Fibroblast of skin of left quadriceps (primary cell): ENCODE measurements around the gene TNS1.

Source experiments
- DNase-seq, 2 experiments: peaks; one replicate each; pipeline ENCODE4 v3.0.0-alpha.2; 2013; ENCODE audit warnings: low read depth in 2 of 2

The TNS1 gene

GRCh38 chr2:217834057-217834620 is 168.7 kb downstream of the TNS1 start:
- no peak for DNase-seq

- DNase-seq = no peak
These were observed 169.4 kb downstream of the TNS1 start for GRCh38 chr2:217833439-217833838.

GRCh38 chr2:217832987-217833386 is 169.8 kb downstream of the TNS1 start:
- no peak for DNase-seq

GRCh38 chr2:217832115-217832514 is 170.7 kb downstream of the TNS1 start:
- DNase-seq = no peak

DNA sequence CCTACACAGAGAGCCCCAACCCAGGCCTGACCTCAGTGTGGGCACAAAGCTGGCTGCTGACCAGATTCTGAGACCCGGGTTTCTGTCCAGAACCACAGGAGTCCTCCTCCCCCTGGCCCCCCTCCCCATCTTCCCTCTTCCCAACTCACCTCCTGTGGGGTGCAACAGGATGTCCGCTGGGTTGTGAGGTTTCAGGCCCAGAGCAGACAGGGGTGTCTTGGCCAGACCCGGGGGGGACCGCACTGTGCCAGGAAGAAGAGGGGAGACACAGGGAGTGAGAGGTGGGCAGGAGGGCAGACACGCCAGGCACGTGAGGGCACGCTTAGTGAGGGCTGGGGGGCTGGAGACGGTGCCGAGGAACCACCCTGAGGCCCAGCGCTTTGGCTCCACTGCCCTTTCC is 171.5 kb downstream of the TNS1 start:
- DNase-seq = no peak

GRCh38 chr2:217830807-217831206 is 172.0 kb downstream of the TNS1 start:
- DNase-seq = no peak

- DNase-seq = no peak
These were observed 172.7 kb downstream of the TNS1 start for GRCh38 chr2:217830061-217830460.

DNA sequence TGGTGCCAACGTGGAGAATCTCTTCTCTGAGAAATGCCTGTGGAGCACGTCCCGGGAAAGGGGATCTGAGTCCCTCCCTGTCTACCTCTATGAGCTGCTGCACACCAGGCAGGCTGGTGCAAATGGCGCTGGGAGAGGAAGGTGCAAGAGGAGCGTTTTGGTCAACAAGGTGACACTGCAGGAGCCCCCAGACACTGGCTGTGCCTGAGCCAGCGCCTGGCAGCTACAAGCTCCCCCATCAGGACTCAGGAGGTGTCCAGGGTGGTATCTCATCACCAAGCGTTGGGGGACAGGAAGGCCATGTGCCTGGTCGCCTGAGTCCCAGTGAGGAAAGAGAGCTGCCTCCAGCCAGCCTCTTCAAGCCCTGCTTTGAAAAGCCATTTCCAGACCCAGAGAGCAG is 173.4 kb downstream of the TNS1 start:
- no peak for DNase-seq

DNA sequence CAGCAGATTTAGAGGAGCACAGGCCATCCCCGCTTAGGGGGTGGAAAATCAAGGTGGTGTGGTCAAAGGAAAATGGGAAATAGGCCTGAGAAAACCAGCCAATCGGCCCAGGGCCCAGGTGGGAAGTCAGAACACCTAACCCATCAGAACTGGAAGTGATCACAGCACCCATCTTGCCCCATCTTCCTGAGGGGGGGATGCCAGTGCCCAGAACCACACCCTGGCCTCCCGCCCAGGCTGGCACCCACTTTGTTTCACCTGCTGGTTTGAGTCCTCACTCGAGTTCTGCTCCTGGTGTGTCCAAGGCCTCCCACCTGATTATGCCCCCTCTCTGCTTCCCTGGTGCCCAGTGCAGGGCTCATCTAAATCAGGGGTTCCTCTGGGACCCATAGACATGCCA is 174.5 kb downstream of the TNS1 start:
- DNase-seq = no peak

DNA sequence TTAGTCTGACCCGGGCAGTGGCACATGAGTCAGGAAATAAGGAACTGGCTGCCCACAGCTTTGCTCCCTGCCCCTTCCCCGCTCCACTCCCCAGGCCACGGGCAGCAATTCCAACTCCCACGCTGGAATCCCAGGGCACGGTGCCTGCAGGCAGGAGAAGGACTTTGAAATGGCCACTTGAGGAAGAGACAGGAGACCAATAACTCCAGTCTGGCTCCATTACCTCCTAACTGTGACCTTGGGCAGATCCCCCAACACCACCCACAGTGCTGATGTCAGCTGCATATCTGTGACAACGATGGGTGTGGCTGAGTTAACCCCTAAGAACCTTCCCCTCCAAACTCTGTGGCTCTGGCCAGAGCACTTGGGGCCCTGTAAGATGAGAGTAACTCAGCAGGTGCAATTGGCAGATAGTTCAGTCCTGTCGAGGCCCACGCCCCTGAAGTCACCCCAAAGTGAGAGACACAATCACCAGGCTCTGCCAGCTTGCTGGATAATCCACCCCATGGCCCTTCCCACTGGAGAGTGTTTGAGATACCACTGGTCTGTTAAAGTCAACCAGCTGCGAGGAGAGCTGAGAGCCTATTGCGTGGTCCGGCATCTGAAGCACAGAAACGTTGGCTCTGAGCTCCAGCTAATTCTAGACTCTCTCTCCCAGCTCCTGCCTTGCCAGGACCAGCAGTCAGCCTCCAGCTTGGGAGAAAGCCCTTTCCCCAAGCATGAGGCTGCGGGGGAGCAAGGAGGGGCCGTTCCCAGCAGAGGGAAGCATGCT is 175.2 kb downstream of the TNS1 start:
- DNase-seq = no peak

- DNase-seq = no peak
These were observed 175.8 kb downstream of the TNS1 start for GRCh38 chr2:217826991-217827390.

DNA sequence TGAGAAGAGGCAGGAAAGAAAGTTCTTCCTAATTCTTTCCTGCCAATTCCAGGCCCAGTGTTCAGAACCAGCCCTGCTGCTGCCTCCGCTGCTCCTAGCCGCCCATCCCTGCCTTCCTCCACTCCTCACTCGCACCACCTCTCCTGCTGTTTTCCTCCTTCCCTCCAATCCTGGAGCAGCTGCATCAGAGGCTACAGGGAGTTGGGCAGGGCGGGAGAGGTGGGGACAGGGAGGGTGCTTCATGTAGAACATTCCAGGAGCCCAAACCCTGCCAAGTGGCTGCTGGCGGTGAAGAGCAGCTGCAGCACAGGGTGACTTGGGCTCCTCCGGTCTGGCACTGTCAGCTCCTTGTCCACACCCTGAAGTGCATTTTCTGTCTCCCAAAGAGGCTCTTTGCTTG is 176.3 kb downstream of the TNS1 start:
- no peak for DNase-seq

- no peak for DNase-seq
These were observed 177.1 kb downstream of the TNS1 start for GRCh38 chr2:217825469-217826235.

DNA sequence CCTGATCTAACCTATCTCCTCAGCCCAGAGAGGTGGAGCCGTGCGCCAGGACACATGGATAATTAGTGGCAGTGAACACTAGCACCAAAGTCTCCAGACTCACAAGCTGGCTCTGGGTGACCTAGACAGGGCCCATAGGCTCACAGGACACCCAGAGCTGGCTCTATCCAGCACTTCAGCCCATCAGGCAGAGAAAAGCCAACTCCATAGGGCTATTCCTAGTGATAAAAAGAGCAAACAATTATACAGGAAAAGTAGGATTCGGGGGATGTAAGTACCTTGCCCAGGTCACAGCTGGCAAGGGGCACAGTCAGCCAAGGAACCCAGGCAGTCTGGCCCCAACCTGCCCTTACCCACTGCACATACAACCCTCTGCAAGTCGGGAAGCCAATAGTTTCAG is 178.6 kb downstream of the TNS1 start:
- no peak for DNase-seq

- no peak for DNase-seq
These were observed 179.2 kb downstream of the TNS1 start for GRCh38 chr2:217823626-217824025.

GRCh38 chr2:217822296-217823252 is 180.2 kb downstream of the TNS1 start:
- DNase-seq = no peak

GRCh38 chr2:217821536-217822147 is 181.2 kb downstream of the TNS1 start:
- DNase-seq = no peak

- no peak for DNase-seq
These were observed 181.9 kb downstream of the TNS1 start for GRCh38 chr2:217820904-217821303.

DNA sequence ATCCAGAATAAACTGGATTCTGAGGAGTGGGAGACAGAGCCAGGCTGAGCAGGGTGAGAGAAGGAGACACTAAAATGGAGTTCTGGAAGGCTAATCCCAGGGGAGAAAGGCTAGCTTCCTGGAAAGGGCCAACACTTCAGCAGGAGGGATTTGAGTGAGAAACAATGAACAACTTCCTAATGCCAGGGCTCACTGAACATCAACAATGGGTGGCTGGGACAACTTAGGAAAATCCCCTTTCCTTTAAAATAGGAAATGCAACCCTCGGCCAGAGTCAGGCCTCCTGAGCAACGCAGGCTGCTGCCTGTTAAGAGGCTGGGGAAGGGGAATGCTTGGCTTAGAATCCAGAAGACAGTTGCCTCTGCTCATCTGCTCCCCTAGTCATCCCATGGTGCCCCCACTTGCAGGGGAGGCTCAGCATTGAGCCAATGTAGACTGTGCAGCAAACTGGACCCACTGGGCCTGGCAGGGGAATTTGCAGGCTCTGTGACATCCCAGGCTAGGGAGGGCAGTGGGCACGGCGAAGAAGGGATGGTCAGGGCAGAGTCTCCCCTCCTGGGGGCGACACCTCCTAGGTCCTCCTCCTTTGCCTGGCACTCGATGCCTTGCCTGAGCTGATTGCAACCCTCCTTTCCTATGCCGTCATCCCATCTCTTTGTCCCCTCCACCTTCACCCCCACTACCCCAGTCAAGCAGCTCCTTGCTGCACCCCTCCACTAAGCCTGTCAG is 182.5 kb downstream of the TNS1 start:
- no peak for DNase-seq

DNA sequence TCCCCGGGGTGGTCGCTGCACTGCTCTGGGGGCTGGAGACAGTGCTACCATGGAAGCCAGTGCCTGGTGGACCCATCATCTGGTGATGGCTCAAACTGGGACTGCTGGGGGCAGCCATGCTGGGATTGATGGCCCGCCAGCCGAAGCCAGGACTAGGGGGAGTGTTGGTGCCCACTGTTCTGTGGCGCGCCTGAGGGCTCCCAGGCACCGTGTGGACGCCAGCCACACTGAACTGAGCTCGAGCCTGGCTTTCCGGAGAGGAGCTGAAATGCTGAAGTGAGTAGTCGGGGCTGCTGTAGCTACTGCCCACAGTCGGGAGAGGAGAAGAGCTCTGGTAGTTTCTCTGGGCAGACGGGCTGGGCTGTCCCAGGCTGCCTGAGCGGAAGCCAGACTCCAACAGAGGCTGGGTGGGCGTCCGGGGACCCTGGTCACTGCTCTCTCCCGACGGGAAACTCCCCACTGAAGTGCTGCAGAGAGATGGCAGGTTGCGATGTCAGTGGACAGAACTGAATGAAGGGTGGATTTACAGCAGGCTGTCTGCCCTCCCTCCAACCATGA is 184.4 kb downstream of the TNS1 start:
- no peak for DNase-seq
